GM12878 (cell line): ENCODE results near the gene TPI1. TPM values are rescaled to one million over a fixed set of nuclear protein-coding genes. Genes with fewer than 3 reads are reported as not detected.
"Not testable (repeated sequence)": the region's sequence is repeated elsewhere in the genome, so short reads cannot be mapped to it uniquely, and the experiment has no call there.

ENCODE experiments used
- ATAC-seq: fragments of 200-7000 bp; cut with Tn5 transposase; 3 replicates; pipeline ENCODE4 v1.9.1; 2020; ENCODE audit warnings: mild to moderate bottlenecking, moderate library complexity
- BruUV-seq: library from RNA; stranded (reverse); fragments of 400-500 nt; replicated peaks from 2 replicates; lab custom pipeline; 2021; lab: Mats Ljungman, UMichigan
- CTCF ChIA-PET: fragments of 300-600 bp; sonication (Branson Sonifier 250); formaldehyde crosslinking; extraction: SDS; loops from one replicate; lab custom pipeline; 2021; ENCODE audit warnings: inconsistent platforms; lab: Yijun Ruan, JAX
- POLR2A ChIA-PET: fragments of 350-600 bp; formaldehyde crosslinking; extraction: SDS; loops from one replicate; lab custom pipeline; 2021; ENCODE audit warnings: inconsistent platforms; lab: Charles Lee
- RAD21 ChIA-PET: fragments of 300-600 bp; sonication (Branson Sonifier 250); formaldehyde crosslinking; loops from one replicate; lab custom pipeline; 2023; ENCODE audit warnings: antibody characterized with exemption; ENCODE audit not compliant: unreplicated experiment; lab: Charles Lee
- SMC1A ChIA-PET: fragments of 300-600 bp; sonication (Branson Sonifier 250); formaldehyde crosslinking; loops from one replicate; lab custom pipeline; 2023; ENCODE audit not compliant: unreplicated experiment, uncharacterized antibody; lab: Charles Lee
- DNase-seq: peaks from one replicate; pipeline ENCODE4 v3.0.0-alpha.2; 2011; ENCODE audit warnings: low read depth, low spot score
- FAIRE-seq: peaks from 3 replicates; lab custom pipeline; 2011; peaks lifted over from hg19 to GRCh38; lab: Jason Lieb, UNC
- H2AFZ ChIP-seq: 2 replicates; pipeline ENCODE4 v1.6.0; 2011; ENCODE audit warnings: low read depth, low read length, control low read depth; ENCODE audit not compliant: control insufficient read depth
- H3K27ac ChIP-seq: 2 replicates; pipeline ENCODE4 v1.5.1; 2011; ENCODE audit warnings: control low read depth; ENCODE audit not compliant: control insufficient read depth, insufficient read depth
- H3K27me3 ChIP-seq, 2 experiments: replicated peaks in 1 of 2; 2 replicates each; pipeline versions ENCODE4 v1.6.0 to v1.6.1; 2011; ENCODE audit warnings: low read length in 1 of 2; ENCODE audit not compliant: control insufficient read depth in 2 of 2, insufficient read depth in 2 of 2
- H3K36me3 ChIP-seq, 2 experiments: 2 replicates each; pipeline ENCODE4 v1.5.1; 2011; ENCODE audit warnings: low read length in 1 of 2; ENCODE audit not compliant: control insufficient read depth in 2 of 2, insufficient read depth in 2 of 2
- H3K4me1 ChIP-seq: 2 replicates; pipeline ENCODE4 v1.6.1; 2011; ENCODE audit warnings: mild to moderate bottlenecking, low read length, moderate library complexity, mixed read lengths; ENCODE audit not compliant: control insufficient read depth, insufficient read depth
- H3K4me2 ChIP-seq: 2 replicates; pipeline ENCODE4 v1.6.0; 2011; ENCODE audit warnings: control low read depth; ENCODE audit not compliant: control insufficient read depth, insufficient read depth
- H3K4me3 ChIP-seq: fragments of 200-600 bp; sonication (generic); 2 replicates; pipeline ENCODE4 v1.5.1; 2016
- H3K79me2 ChIP-seq: 2 replicates; pipeline ENCODE4 v1.6.0; 2011; ENCODE audit warnings: low read length; ENCODE audit not compliant: control insufficient read depth, insufficient read depth
- H3K9ac ChIP-seq: 2 replicates; pipeline ENCODE4 v1.8.0; 2011; ENCODE audit warnings: low read length, control low read depth, mixed read lengths; ENCODE audit not compliant: control insufficient read depth, insufficient read depth
- H3K9me3 ChIP-seq: replicated peaks from 3 replicates; pipeline ENCODE4 v1.5.1; 2011; ENCODE audit warnings: mild to moderate bottlenecking, low read length; ENCODE audit not compliant: control insufficient read depth, insufficient read depth
- H4K20me1 ChIP-seq: 2 replicates; pipeline ENCODE4 v1.6.0; 2011; ENCODE audit not compliant: control insufficient read depth, insufficient read depth
- CREB1 ChIP-seq: IDR thresholded peaks from 2 replicates; pipeline ENCODE4 v1.6.1; 2012; ENCODE audit warnings: low read depth, mild to moderate bottlenecking, inconsistent platforms
- DPF2 ChIP-seq: fragments of 450-650 bp; IDR thresholded peaks from 2 replicates; pipeline ENCODE4 v1.6.1; 2017; ENCODE audit warnings: mild to moderate bottlenecking
- ETV6 ChIP-seq, 2 experiments: fragments of 450-650 bp in 1 of 2; IDR thresholded peaks in 1 of 2; conservative IDR thresholded peaks in 1 of 2; 2 replicates each; pipeline ENCODE4 v1.6.1; 2014; ENCODE audit warnings: antibody characterized with exemption in 1 of 2, borderline replicate concordance in 1 of 2, low read depth in 1 of 2, mild to moderate bottlenecking in 1 of 2, moderate library complexity in 1 of 2
- IKZF1 ChIP-seq: fragments of 450-650 bp; conservative IDR thresholded peaks from 2 replicates; pipeline ENCODE4 v1.6.1; 2017; ENCODE audit warnings: antibody characterized with exemption, mild to moderate bottlenecking
- JUNB ChIP-seq: IDR thresholded peaks from 2 replicates; pipeline ENCODE4 v1.6.1; 2016; ENCODE audit warnings: antibody characterized with exemption, mild to moderate bottlenecking
- MTA3 ChIP-seq: IDR thresholded peaks from 2 replicates; pipeline ENCODE4 v1.6.1; 2012; ENCODE audit warnings: low read length, inconsistent platforms, borderline replicate concordance
- RAD51 ChIP-seq: fragments of 450-650 bp; IDR thresholded peaks from 2 replicates; pipeline ENCODE4 v1.6.1; 2016; ENCODE audit warnings: moderate library complexity, mild to moderate bottlenecking, inconsistent platforms
- RUNX3 ChIP-seq: IDR thresholded peaks from 2 replicates; pipeline ENCODE4 v1.6.1; 2012; ENCODE audit warnings: low read length, inconsistent platforms
- SRF ChIP-seq, 2 experiments: IDR thresholded peaks; 2 replicates each; pipeline ENCODE4 v1.6.1; 2011; ENCODE audit warnings: low read depth in 2 of 2, low read length in 2 of 2, mild to moderate bottlenecking in 1 of 2, moderate library complexity in 1 of 2
- WGBS: methylation state at CpG from one replicate; pipeline ENCODE4 v1.1.6; 2016; ENCODE audit warnings: low lambda C conversion rate; ENCODE audit not compliant: insufficient replicate concordance, insufficient coverage; ENCODE audit errors: missing lambda C conversion rate; 5-methylcytosine and 5-hydroxymethylcytosine counted together
- in situ Hi-C: fragments of 300-500 bp; cut with MboI; formaldehyde crosslinking; loops from 9 replicates; pipeline ENCODE4 v1.14.3; 2018; ENCODE audit warnings: mixed read lengths
- intact Hi-C: fragments of 100-400 bp; cut with micrococcal nuclease; formaldehyde crosslinking; loops from one replicate; pipeline ENCODE4 v1.14.2; 2022; ENCODE audit not compliant: unreplicated experiment
- polyA plus RNA-seq, 11 experiments: library from polyadenylated mRNA; depleted of rRNA in 4 of 11; unstranded in 6 of 11; stranded (reverse) in 5 of 11; fragments of >200 nt; fragmentation: Nextera tagmentation in 4 of 11; fragmentation: Illumina TruSeq in 1 of 11; extraction: Ambion mirVana in 4 of 11; extraction: Trizol in 1 of 11; gene quantifications; 1 replicate in 1 of 11; 2 replicates in 10 of 11; pipeline versions ENCODE4 v1.2.1 to v1.2.3, GENCODE V29; 2011 to 2016; ENCODE audit warnings: inconsistent platforms in 2 of 11, missing spikeins in 2 of 11, low read depth in 1 of 11
- total RNA-seq, 4 experiments: library from RNA; depleted of rRNA in 3 of 4; stranded (reverse); fragments of >200 nt in 3 of 4; fragmentation: Illumina TruSeq in 1 of 4; extraction: Trizol in 1 of 4; gene quantifications; 2 replicates each; pipeline versions ENCODE4 v1.2.1 to v1.2.3, GENCODE V29; 2013 to 2021

Gene TPI1
- total and polyA plus RNA-seq, 10 of the 15 experiments (the other 5 are each of a cell fraction or from before 2014, with no cell fraction given): 916 to 7,349 (median 1,677) TPM

DNA sequence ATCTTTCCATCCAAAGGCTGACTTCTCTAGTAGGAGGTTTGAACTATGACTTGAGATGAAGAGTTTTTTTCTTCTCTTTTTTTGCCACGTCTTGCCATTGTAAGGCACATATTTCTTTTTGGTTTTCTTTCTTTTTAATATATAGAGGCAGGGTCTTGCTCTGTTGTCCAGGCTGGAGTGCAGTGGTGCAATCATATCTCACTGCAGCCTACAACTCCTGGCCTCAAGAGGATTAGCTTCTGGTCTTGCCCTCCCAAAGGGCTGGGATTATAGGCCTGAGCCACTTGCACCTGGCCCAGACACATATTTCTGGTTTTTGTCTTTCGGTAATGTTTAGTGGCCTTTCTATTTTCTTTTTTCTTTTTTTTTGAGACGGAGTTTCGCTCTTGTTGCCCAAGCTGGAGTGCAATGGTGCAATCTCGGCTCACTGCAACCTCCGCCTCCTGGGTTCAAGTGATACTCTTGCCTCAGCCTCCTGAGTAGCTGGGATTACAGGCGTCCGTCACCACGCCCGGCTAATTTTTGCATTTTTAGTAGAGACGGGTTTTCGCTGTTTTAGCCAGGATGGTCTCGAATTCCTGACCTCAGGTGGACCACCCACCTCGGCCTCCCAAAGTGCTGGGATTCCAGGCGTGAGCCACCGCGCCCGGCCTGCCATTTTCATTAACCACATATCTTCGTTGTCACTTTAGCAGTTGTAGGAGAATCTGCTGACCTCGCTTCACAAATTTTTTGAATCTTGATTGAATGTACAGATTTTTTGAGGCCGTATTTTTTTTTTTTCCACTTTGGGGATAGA lies 22.6 kb downstream of the TPI1 start:
- H3K36me3 ChIP-seq, H3K27me3 ChIP-seq, H4K20me1 ChIP-seq, H2AFZ ChIP-seq, intact Hi-C loops, FAIRE-seq, in situ Hi-C loops, RAD21 ChIA-PET, SMC1A ChIA-PET, ATAC-seq, H3K79me2 ChIP-seq, POLR2A ChIA-PET, H3K9me3 ChIP-seq, DNase-seq, BruUV-seq: not testable (repeated sequence)
- CTCF ChIA-PET: interaction anchor here (0.8 to 6.1 kb wide), 2 partner anchors 19 to 39 kb away, joined by 3 to 121 read pairs; partner anchors contain the start of genes CDCA3, SPSB2 and TPI1
- peak overlapping the region; percentile 56; the same call in 1 of the 2 replicates for H3K4me3 ChIP-seq
- WGBS: 95% methylated on average over 21 of the region's 21 CpGs
- peaks cover 12% of the 10 kb centered on the region for H3K4me1 ChIP-seq
- peak overlapping the region; percentile 82 for H3K4me2 ChIP-seq
- H3K9ac ChIP-seq: peak overlapping the region; percentile 67
- peak overlapping the region; percentile 88 for H3K27ac ChIP-seq

DNA sequence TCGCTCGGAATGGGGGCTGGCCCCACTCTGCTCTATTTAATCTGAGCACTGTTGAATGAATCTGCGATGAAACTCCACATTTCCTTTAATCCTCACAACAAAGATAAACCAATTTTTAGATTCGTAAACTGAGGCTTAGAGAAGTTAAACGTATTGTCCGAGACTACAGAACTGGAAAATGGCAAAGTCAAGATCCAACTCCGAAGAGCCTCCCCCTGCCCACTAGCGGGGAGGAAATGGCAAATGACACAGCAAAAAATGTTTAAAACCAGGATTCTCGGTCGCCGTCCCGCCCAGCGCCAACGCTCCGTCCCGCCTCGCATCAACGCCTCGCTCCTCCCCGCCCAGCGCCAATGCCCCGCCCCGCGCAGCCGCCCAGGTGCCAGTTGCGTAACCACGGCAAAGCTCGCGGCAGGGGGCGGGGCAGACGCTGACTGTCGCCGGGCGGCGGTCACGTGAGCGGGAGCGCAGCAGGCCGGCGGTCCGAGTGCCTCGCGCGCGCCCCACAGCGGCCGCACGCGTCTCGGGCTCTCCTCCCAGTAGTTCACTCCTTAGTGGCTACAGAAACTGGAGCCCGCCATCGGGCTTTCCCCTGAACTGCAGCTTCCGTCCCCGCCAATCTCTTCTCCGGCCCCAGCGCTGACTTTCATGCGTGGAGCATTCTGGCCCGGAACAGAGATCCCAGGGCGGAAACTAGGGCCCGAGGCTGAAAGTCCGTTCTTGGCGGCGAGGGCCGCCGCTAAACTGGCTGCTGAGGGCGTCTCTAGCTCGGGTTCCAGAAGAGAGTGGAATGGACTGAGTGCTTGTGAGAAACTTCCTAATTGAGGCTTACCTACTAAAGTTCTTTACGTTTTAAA lies 23.7 kb downstream of the TPI1 start:
- peak overlapping the region; percentile 82 for H3K4me2 ChIP-seq
- DNase-seq (peak; percentile 86), FAIRE-seq (peak; percentile 89), ATAC-seq (peak; percentile 98)
- no peaks in the 10 kb centered on the region for H3K27me3 ChIP-seq
- peaks cover 12% of the 10 kb centered on the region for H3K4me1 ChIP-seq
- H4K20me1 ChIP-seq: no peaks in the 10 kb centered on the region
- no peaks in the 10 kb centered on the region for H3K36me3 ChIP-seq
- H2AFZ ChIP-seq: peak overlapping the region; percentile 87
- CTCF ChIA-PET: interaction anchor here (0.8 to 6.1 kb wide), 23 partner anchors 9 to 222 kb away, joined by 3 to 121 read pairs (median 6); partner anchors contain the start of genes C12orf57, CDCA3, LRRC23 and MLF2
- no TSS peak for BruUV-seq
- in situ Hi-C loops: no loop called here
- no peaks in the 10 kb centered on the region for H3K9me3 ChIP-seq
- peak overlapping the region; percentile 88 for H3K9ac ChIP-seq
- WGBS: 2% methylated on average over 57 of the region's 68 CpGs
- RAD21 ChIA-PET: interaction anchor here (0.7 to 2.3 kb wide), 15 partner anchors 18 to 218 kb away, joined by 3 to 37 read pairs (median 3); partner anchors contain the start of genes C1RL, CDCA3, ENO2 and RNU7-1
- peak overlapping the region; percentile 97 for H3K27ac ChIP-seq
- no peaks in the 10 kb centered on the region for H3K79me2 ChIP-seq
- intact Hi-C loops: loop anchor here (1.0 kb wide), 4 partner anchors 13 to 39 kb away; partner anchors contain the start of genes LRRC23, SPSB2 and USP5
- SMC1A ChIA-PET: interaction anchor here (0.7 to 2.8 kb wide), 16 partner anchors 9 to 138 kb away, joined by 3 to 41 read pairs (median 4); partner anchors contain the start of genes C12orf57, CDCA3, ENO2 and MLF2
- POLR2A ChIA-PET: interaction anchor here (0.5 to 2.1 kb wide), 19 partner anchors 11 to 258 kb away, joined by 3 to 30 read pairs (median 4); partner anchors contain the start of genes C12orf57, CDCA3, COPS7A and ENO2
- H3K4me3 ChIP-seq: peak overlapping the region; percentile 64
- TF ChIP-seq RAD51 (peak; percentile 77), JUNB (no peak), MTA3 (no peak), RUNX3 (peak; percentile 5), DPF2 (peak; percentile 88), CREB1 (0 out of 2 replicates have a peak, but pooled peaks have one; percentile 48), IKZF1 (peak; percentile 91), SRF (IDR thresholded peaks at IDR 0.05; ENCODE audit: low read depth in 2 of 2, low read length in 2 of 2) (no peak), ETV6 (conservative IDR thresholded peaks at IDR 0.05 in 1 of 2, IDR thresholded peaks at IDR 0.05 in 1 of 2; ENCODE audit: borderline replicate concordance in 1 of 2, low read depth in 1 of 2) (peak in 1 of 2 experiments; percentile 60; a peak in 1 of 4 replicates)
